Ammon's horn (tissue), 1 donor: ENCODE measurements around the gene FFAR3.
"Not testable (repeated sequence)": the region's sequence is repeated elsewhere in the genome, so short reads cannot be mapped to it uniquely, and the experiment has no call there.

Experiments used
- DNase-seq: peaks from one replicate; pipeline ENCODE4 v3.0.0-alpha.2; 2016; ENCODE audit warnings: low spot score

The FFAR3 gene

GRCh38 chr19:35351411-35352176 is 6.7 kb upstream of the FFAR3 start:
- DNase-seq: no peak

GRCh38 chr19:35352177-35352447 is 6.1 kb upstream of the FFAR3 start:
- no peak for DNase-seq

- peak; percentile 89 for DNase-seq
These were observed 5.6 kb upstream of the FFAR3 start for GRCh38 chr19:35352448-35353304.

- no peak for DNase-seq
These were observed 4.6 kb upstream of the FFAR3 start for GRCh38 chr19:35353635-35354034.

- no peak for DNase-seq
These were observed 3.4 kb upstream of the FFAR3 start for GRCh38 chr19:35354898-35355297.

- DNase-seq: no peak
These were observed 2.3 kb upstream of the FFAR3 start for GRCh38 chr19:35355791-35356460.

GRCh38 chr19:35358834-35359233 is 574 bp downstream of the FFAR3 start:
- not testable (repeated sequence) for DNase-seq

GRCh38 chr19:35359395-35359794 is 1.1 kb downstream of the FFAR3 start:
- DNase-seq: not testable (repeated sequence)

GRCh38 chr19:35360081-35360480 is 1.8 kb downstream of the FFAR3 start:
- DNase-seq: not testable (repeated sequence)

GRCh38 chr19:35360880-35361420 is 2.7 kb downstream of the FFAR3 start:
- DNase-seq: no peak

GRCh38 chr19:35362261-35363000 is 4.2 kb downstream of the FFAR3 start:
- DNase-seq: no peak

GRCh38 chr19:35363001-35363590 is 4.8 kb downstream of the FFAR3 start:
- no peak for DNase-seq

GRCh38 chr19:35363711-35364425 is 5.6 kb downstream of the FFAR3 start:
- no peak for DNase-seq

GRCh38 chr19:35365303-35365702 is 7.0 kb downstream of the FFAR3 start:
- no peak for DNase-seq

GRCh38 chr19:35368378-35368777 is 10.1 kb downstream of the FFAR3 start:
- DNase-seq: no peak

- no peak for DNase-seq
These were observed 11.3 kb downstream of the FFAR3 start for GRCh38 chr19:35369522-35369921.

GRCh38 chr19:35370722-35371121 is 12.5 kb downstream of the FFAR3 start, which contains the start of gene GPR42:
Gene GPR42, plus strand, starts transcription at chr19:35371068. Its CDS starts 292 bp downstream, at chr19:35371360.
- DNase-seq: no peak

GRCh38 chr19:35373492-35373891 is 15.2 kb downstream of the FFAR3 start:
- no peak for DNase-seq

GRCh38 chr19:35374031-35374430 is 15.8 kb downstream of the FFAR3 start:
- not testable (repeated sequence) for DNase-seq

- no peak for DNase-seq
These were observed 17.4 kb downstream of the FFAR3 start for GRCh38 chr19:35375505-35376307.
